Neural cell (in vitro differentiated cells): ENCODE data around the gene DDX56. TPM values are rescaled to one million over a fixed set of nuclear protein-coding genes. Genes with fewer than 3 reads are reported as not detected.

Experiments used
- H2AFZ ChIP-seq: fragments of 200-600, 300-800 bp; sonication (generic), shearing (Covaris generic); 2 replicates; pipeline ENCODE4 v1.6.0; 2014; ENCODE audit warnings: low read depth, mild to moderate bottlenecking, antibody characterized with exemption, low read length, moderate library complexity
- H3F3A ChIP-seq: fragments of 200-600 bp; shearing (Covaris generic); 2 replicates; pipeline ENCODE4 v1.6.1; 2016; ENCODE audit warnings: mild to moderate bottlenecking, moderate library complexity, mixed read lengths, antibody characterized with exemption, low read length; ENCODE audit not compliant: insufficient read depth, poor library complexity, severe bottlenecking
- H3K27ac ChIP-seq: fragments of 200-600, 300-800 bp; sonication (generic), shearing (Covaris generic); 2 replicates; pipeline ENCODE4 v1.5.1; 2014; ENCODE audit warnings: mild to moderate bottlenecking, low read length, moderate library complexity
- H3K27me3 ChIP-seq: fragments of 300-800, 200-600 bp; sonication (generic), shearing (Covaris generic); 2 replicates; pipeline ENCODE4 v1.6.0; 2014; ENCODE audit warnings: mild to moderate bottlenecking, low read depth, low read length, moderate library complexity; ENCODE audit not compliant: insufficient read depth
- H3K36me3 ChIP-seq: fragments of 300-800, 200-600 bp; sonication (generic), shearing (Covaris generic); 2 replicates; pipeline ENCODE4 v1.5.1; 2014; ENCODE audit warnings: mild to moderate bottlenecking, antibody characterized with exemption, low read length, moderate library complexity; ENCODE audit not compliant: insufficient read depth
- H3K4me2 ChIP-seq: fragments of 300-800, 200-600 bp; sonication (generic), shearing (Covaris generic); 2 replicates; pipeline ENCODE4 v1.6.0; 2014; ENCODE audit warnings: mild to moderate bottlenecking, low read length
- H3K4me3 ChIP-seq: fragments of 300-800, 200-600 bp; sonication (generic), shearing (Covaris generic); 2 replicates; pipeline ENCODE4 v1.5.1; 2014; ENCODE audit warnings: mild to moderate bottlenecking, low read length, moderate library complexity
- H3K79me2 ChIP-seq: fragments of 200-600 bp; shearing (Covaris generic); replicated peaks from 2 replicates; pipeline ENCODE4 v1.6.0; 2014; ENCODE audit warnings: mild to moderate bottlenecking, low read length, moderate library complexity; ENCODE audit not compliant: insufficient read depth
- H3K9ac ChIP-seq: fragments of 300-800, 200-600 bp; sonication (generic), shearing (Covaris generic); 2 replicates; pipeline ENCODE4 v1.6.1; 2016; ENCODE audit warnings: mild to moderate bottlenecking, low read length, mixed read lengths
- H3K9me2 ChIP-seq: fragments of 200-600 bp; shearing (Covaris generic); 2 replicates; pipeline ENCODE4 v1.6.1; 2016; ENCODE audit warnings: mild to moderate bottlenecking, low read length, mixed read lengths; ENCODE audit not compliant: insufficient read depth
- H3K9me3 ChIP-seq: fragments of 200-600, 300-800 bp; sonication (generic), shearing (Covaris generic); 2 replicates; pipeline ENCODE4 v1.6.1; 2016; ENCODE audit warnings: mild to moderate bottlenecking, mixed run types, low read length, moderate library complexity, mixed read lengths
- H4K20me1 ChIP-seq: fragments of 200-600 bp; shearing (Covaris generic); 2 replicates; pipeline ENCODE4 v1.6.1; 2016; ENCODE audit warnings: mild to moderate bottlenecking, mixed run types; ENCODE audit not compliant: insufficient read depth
- EP300 ChIP-seq: fragments of 450-650 bp; conservative IDR thresholded peaks from 2 replicates; pipeline ENCODE4 v1.6.1; 2014; ENCODE audit warnings: antibody characterized with exemption, mild to moderate bottlenecking, moderate library complexity; ENCODE audit not compliant: poor library complexity, severe bottlenecking
- EZH2 ChIP-seq: fragments of 200-600, 300-800 bp; shearing (Covaris generic), sonication (generic); IDR thresholded peaks from 2 replicates; pipeline ENCODE4 v1.6.1; 2014; ENCODE audit warnings: antibody characterized with exemption, low read length, borderline replicate concordance, mild to moderate bottlenecking; ENCODE audit not compliant: insufficient read depth, poor library complexity, severe bottlenecking
- MXI1 ChIP-seq: fragments of 450-650 bp; conservative IDR thresholded peaks from 2 replicates; pipeline ENCODE4 v1.6.1; 2014; ENCODE audit warnings: antibody characterized with exemption, mild to moderate bottlenecking; ENCODE audit not compliant: poor library complexity, severe bottlenecking
- POLR2AphosphoS5 ChIP-seq: IDR thresholded peaks from 2 replicates; pipeline ENCODE4 v1.6.1; 2012
- RAD21 ChIP-seq: fragments of 450-650 bp; conservative IDR thresholded peaks from 2 replicates; pipeline ENCODE4 v1.6.1; 2014; ENCODE audit warnings: antibody characterized with exemption, mild to moderate bottlenecking, moderate library complexity
- SMC3 ChIP-seq: fragments of 450-650 bp; conservative IDR thresholded peaks from 2 replicates; pipeline ENCODE4 v1.6.1; 2014; ENCODE audit warnings: antibody characterized with exemption, mild to moderate bottlenecking, moderate library complexity; ENCODE audit not compliant: poor library complexity
- TAF1 ChIP-seq: IDR thresholded peaks from 2 replicates; pipeline ENCODE4 v1.6.1; 2012; ENCODE audit warnings: low read depth
- polyA plus RNA-seq: library from polyadenylated mRNA; depleted of rRNA; stranded (reverse); fragments of >200 nt; gene quantifications from 2 replicates; pipeline ENCODE4 v1.2.3, GENCODE V29; 2014
- TF ChIP-seq, protein P1 (sequence below): fragments of 450-650 bp; IDR thresholded peaks from 2 replicates; pipeline ENCODE4 v1.5.1; 2014; ENCODE audit warnings: antibody characterized with exemption, mild to moderate bottlenecking, moderate library complexity; ENCODE audit not compliant: poor library complexity, severe bottlenecking
- TF ChIP-seq, protein P2 (sequence below): IDR thresholded peaks from 2 replicates; pipeline ENCODE4 v1.6.1; 2012; ENCODE audit warnings: borderline replicate concordance

The DDX56 gene
- polyA plus RNA-seq, 1 donor from 2014 or later, result 80.6 TPM

DNA sequence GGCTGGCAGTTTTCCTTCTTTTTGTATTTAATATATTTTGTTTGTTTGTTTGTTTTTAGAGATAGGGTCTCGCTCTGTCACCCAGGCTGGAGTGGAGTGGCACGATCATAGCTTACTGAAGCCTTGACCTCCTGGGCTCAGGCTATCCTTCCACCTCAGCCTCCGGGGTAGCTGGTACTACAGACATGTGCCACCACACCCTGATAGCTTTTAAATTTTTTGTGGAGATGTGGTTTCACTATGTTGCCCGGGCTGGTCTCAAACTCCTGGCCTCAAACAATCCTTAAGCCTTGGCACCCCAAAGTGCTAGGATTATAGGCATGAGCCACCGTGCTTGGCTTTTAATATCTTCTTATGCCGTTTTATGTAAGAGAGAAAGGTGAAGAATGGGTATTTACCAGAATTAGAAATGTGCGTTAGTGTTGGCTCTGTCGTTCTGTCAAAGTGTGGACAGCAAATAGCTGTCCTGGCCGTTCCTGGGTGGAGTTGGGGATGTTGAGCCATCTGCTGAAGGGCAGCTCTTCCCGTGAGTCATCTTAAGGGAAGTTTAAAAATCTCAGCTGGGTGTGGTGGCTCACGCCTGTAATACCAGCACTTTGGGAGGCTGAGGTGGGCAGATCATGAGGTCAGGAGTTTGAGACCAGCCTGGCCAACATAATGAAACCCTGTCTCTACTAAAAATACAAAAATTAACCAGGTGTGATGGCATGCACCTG lies 47.5 kb upstream of the DDX56 start (continued):
- TF ChIP-seq RAD21, result no peak

DNA sequence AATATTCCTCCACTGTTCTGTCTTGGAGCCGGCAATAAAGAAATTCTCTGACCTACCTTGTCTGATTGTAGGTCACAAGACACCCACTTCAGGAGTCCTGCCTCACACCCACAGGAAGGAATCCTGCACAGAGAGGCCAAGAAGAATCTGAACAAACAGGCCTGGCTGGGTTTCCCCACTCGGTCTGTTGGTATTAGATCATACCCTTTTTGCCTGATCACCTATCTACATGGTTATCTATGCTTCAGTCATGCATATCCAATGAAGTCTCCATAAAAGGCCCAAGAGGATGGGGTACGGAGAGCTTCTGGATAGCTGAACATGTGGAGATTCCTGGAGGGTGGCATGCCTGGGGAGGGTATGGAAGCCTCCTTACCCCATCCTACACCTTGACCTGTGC lies 45.0 kb upstream of the DDX56 start:
- Histone ChIP-seq H3K9me3 (no peaks in the 10 kb centered on the region), H3F3A (no peaks in the 10 kb centered on the region), H3K4me2 (no peak overlapping the region), H2AFZ (no peak overlapping the region), H3K4me3 (no peak overlapping the region), H3K9me2 (no peaks in the 10 kb centered on the region), H3K9ac (no peak overlapping the region), H3K79me2 (peaks cover 54% of the 10 kb centered on the region), H3K36me3 (no peaks in the 10 kb centered on the region), H3K27me3 (no peaks in the 10 kb centered on the region), H3K27ac (no peak overlapping the region), H4K20me1 (no peaks in the 10 kb centered on the region)
- TF ChIP-seq RAD21 (no peak), SMC3 (no peak), TAF1 (no peak), EP300 (no peak), POLR2AphosphoS5 (no peak), MXI1 (no peak), EZH2 (no peak)
- TF ChIP-seq, protein P1, sequence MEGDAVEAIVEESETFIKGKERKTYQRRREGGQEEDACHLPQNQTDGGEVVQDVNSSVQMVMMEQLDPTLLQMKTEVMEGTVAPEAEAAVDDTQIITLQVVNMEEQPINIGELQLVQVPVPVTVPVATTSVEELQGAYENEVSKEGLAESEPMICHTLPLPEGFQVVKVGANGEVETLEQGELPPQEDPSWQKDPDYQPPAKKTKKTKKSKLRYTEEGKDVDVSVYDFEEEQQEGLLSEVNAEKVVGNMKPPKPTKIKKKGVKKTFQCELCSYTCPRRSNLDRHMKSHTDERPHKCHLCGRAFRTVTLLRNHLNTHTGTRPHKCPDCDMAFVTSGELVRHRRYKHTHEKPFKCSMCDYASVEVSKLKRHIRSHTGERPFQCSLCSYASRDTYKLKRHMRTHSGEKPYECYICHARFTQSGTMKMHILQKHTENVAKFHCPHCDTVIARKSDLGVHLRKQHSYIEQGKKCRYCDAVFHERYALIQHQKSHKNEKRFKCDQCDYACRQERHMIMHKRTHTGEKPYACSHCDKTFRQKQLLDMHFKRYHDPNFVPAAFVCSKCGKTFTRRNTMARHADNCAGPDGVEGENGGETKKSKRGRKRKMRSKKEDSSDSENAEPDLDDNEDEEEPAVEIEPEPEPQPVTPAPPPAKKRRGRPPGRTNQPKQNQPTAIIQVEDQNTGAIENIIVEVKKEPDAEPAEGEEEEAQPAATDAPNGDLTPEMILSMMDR, result no peak
- TF ChIP-seq, protein P2, sequence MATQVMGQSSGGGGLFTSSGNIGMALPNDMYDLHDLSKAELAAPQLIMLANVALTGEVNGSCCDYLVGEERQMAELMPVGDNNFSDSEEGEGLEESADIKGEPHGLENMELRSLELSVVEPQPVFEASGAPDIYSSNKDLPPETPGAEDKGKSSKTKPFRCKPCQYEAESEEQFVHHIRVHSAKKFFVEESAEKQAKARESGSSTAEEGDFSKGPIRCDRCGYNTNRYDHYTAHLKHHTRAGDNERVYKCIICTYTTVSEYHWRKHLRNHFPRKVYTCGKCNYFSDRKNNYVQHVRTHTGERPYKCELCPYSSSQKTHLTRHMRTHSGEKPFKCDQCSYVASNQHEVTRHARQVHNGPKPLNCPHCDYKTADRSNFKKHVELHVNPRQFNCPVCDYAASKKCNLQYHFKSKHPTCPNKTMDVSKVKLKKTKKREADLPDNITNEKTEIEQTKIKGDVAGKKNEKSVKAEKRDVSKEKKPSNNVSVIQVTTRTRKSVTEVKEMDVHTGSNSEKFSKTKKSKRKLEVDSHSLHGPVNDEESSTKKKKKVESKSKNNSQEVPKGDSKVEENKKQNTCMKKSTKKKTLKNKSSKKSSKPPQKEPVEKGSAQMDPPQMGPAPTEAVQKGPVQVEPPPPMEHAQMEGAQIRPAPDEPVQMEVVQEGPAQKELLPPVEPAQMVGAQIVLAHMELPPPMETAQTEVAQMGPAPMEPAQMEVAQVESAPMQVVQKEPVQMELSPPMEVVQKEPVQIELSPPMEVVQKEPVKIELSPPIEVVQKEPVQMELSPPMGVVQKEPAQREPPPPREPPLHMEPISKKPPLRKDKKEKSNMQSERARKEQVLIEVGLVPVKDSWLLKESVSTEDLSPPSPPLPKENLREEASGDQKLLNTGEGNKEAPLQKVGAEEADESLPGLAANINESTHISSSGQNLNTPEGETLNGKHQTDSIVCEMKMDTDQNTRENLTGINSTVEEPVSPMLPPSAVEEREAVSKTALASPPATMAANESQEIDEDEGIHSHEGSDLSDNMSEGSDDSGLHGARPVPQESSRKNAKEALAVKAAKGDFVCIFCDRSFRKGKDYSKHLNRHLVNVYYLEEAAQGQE, result no peak

- H3F3A ChIP-seq, result no peaks in the 10 kb centered on the region
- H3K27ac ChIP-seq, result no peak overlapping the region
- H4K20me1 ChIP-seq, result no peaks in the 10 kb centered on the region
- peaks cover 54% of the 10 kb centered on the region for H3K79me2 ChIP-seq
- H3K9ac ChIP-seq, result no peak overlapping the region
- H3K27me3 ChIP-seq, result no peaks in the 10 kb centered on the region
- H3K36me3 ChIP-seq, result no peaks in the 10 kb centered on the region
- TF ChIP-seq, protein P2, result no peak
- no peak for TF ChIP-seq POLR2AphosphoS5
- no peak for TF ChIP-seq MXI1
- TF ChIP-seq, protein P1, result no peak
- no peak for TF ChIP-seq SMC3
- TF ChIP-seq RAD21, result no peak
- no peak for TF ChIP-seq EZH2
- TF ChIP-seq TAF1, result no peak
- no peak for TF ChIP-seq EP300
- H3K4me3 ChIP-seq, result no peak overlapping the region
- H2AFZ ChIP-seq, result no peak overlapping the region
- H3K9me2 ChIP-seq, result no peaks in the 10 kb centered on the region
- H3K9me3 ChIP-seq, result no peaks in the 10 kb centered on the region
- H3K4me2 ChIP-seq, result no peak overlapping the region
Measured at GRCh38 chr7:44618045-44618444, 44.3 kb upstream of the DDX56 start.
